Erythroblast (primary cell): ENCODE results near the gene BAIAP2L1.

Experiments used
- GATA1 ChIP-seq: IDR thresholded peaks from 2 replicates; pipeline ENCODE4 v1.6.1; 2011; ENCODE audit warnings: low read depth, mild to moderate bottlenecking, control low read depth, low read length, moderate library complexity
- POLR2A ChIP-seq: IDR thresholded peaks from 2 replicates; pipeline ENCODE4 v1.6.1; 2011; ENCODE audit warnings: mild to moderate bottlenecking, low read length

- TF ChIP-seq POLR2A: no peak
- no peak for TF ChIP-seq GATA1
These were observed 43.1 kb downstream of the BAIAP2L1 start for GRCh38 chr7:98357751-98358161.
